Amniotic stem cell (primary cell): ENCODE data around the gene IQSEC3.
"Not testable (repeated sequence)": the region's sequence is repeated elsewhere in the genome, so short reads cannot be mapped to it uniquely, and the experiment has no call there.

ENCODE experiments used
- DNase-seq: peaks from one replicate; lab custom pipeline; 2025; lab: John Stamatoyannopoulos, UW

Gene IQSEC3

GRCh38 chr12:52902-53734 lies 13.4 kb upstream of the IQSEC3 start:
- not testable (repeated sequence) for DNase-seq

GRCh38 chr12:53735-54730 lies 12.5 kb upstream of the IQSEC3 start:
- no peak for DNase-seq

GRCh38 chr12:54750-55535 lies 11.6 kb upstream of the IQSEC3 start:
- DNase-seq: no peak

- no peak for DNase-seq
Observed at GRCh38 chr12:56683-57346, 9.8 kb upstream of the IQSEC3 start.

GRCh38 chr12:57539-57938 lies 9.0 kb upstream of the IQSEC3 start:
- DNase-seq: no peak

- DNase-seq: no peak
Observed at GRCh38 chr12:58832-59231, 7.7 kb upstream of the IQSEC3 start.

GRCh38 chr12:61845-62244 lies 4.7 kb upstream of the IQSEC3 start:
- not testable (repeated sequence) for DNase-seq

- DNase-seq: not testable (repeated sequence)
Observed at GRCh38 chr12:65491-66063, 990 bp upstream of the IQSEC3 start.

GRCh38 chr12:66782-67504 lies 376 bp downstream of the IQSEC3 start:
- DNase-seq: not testable (repeated sequence)

GRCh38 chr12:69677-70076 lies 3.1 kb downstream of the IQSEC3 start:
- not testable (repeated sequence) for DNase-seq

GRCh38 chr12:70541-70940 lies 4.0 kb downstream of the IQSEC3 start:
- not testable (repeated sequence) for DNase-seq

GRCh38 chr12:72018-72417 lies 5.5 kb downstream of the IQSEC3 start:
- DNase-seq: not testable (repeated sequence)

- DNase-seq: not testable (repeated sequence)
Observed at GRCh38 chr12:74420-75190, 8.0 kb downstream of the IQSEC3 start.

- DNase-seq: not testable (repeated sequence)
Observed at GRCh38 chr12:75541-75940, 9.0 kb downstream of the IQSEC3 start.

GRCh38 chr12:76102-76501 lies 9.5 kb downstream of the IQSEC3 start:
- not testable (repeated sequence) for DNase-seq

- DNase-seq: not testable (repeated sequence)
Observed at GRCh38 chr12:76551-76950, 10.0 kb downstream of the IQSEC3 start.

- DNase-seq: not testable (repeated sequence)
Observed at GRCh38 chr12:77101-77719, 10.6 kb downstream of the IQSEC3 start.

- DNase-seq: not testable (repeated sequence)
Observed at GRCh38 chr12:77769-78383, 11.3 kb downstream of the IQSEC3 start.
